GM21390 (cell line): Measurements from ENCODE around the gene B4GALT3.

ENCODE experiments used
- ATAC-seq: cut with Tn5 transposase; IDR thresholded peaks from one replicate; pipeline ENCODE4 v1.9.1; 2021; ENCODE audit not compliant: unreplicated experiment

The B4GALT3 gene

GRCh38 chr1:161206411-161207140, 29.3 kb upstream of the B4GALT3 start:
- no peak for ATAC-seq

- peak; percentile 98 for ATAC-seq
Measured at GRCh38 chr1:161201836-161202712, 24.8 kb upstream of the B4GALT3 start, which contains the start of gene NDUFS2. TSS of gene NDUFS2 (plus strand) at chr1:161202367. CDS start at chr1:161202386, 19 bp downstream.

- no peak for ATAC-seq
Measured at GRCh38 chr1:161200992-161201835, 23.9 kb upstream of the B4GALT3 start.

- no peak for ATAC-seq
Measured at GRCh38 chr1:161200421-161200991, 23.2 kb upstream of the B4GALT3 start.

- ATAC-seq: no peak
Measured at GRCh38 chr1:161199506-161200139, 22.3 kb upstream of the B4GALT3 start.

- ATAC-seq: no peak
Measured at GRCh38 chr1:161198897-161199431, 21.7 kb upstream of the B4GALT3 start, which contains the start of gene ADAMTS4. TSS of gene ADAMTS4 (minus strand) at chr1:161199054. CDS start at chr1:161198627, 427 bp downstream.

- no peak for ATAC-seq
Measured at GRCh38 chr1:161198194-161198896, 21.0 kb upstream of the B4GALT3 start.

GRCh38 chr1:161197560-161198193, 20.4 kb upstream of the B4GALT3 start:
- no peak for ATAC-seq

GRCh38 chr1:161196521-161197451, 19.5 kb upstream of the B4GALT3 start:
- no peak for ATAC-seq

GRCh38 chr1:161196111-161196510, 18.8 kb upstream of the B4GALT3 start:
- ATAC-seq: no peak

GRCh38 chr1:161195171-161195570, 17.9 kb upstream of the B4GALT3 start:
- ATAC-seq: peak; percentile 53

GRCh38 chr1:161193561-161194235, 16.4 kb upstream of the B4GALT3 start:
- no peak for ATAC-seq

- peak; percentile 60 for ATAC-seq
Measured at GRCh38 chr1:161192476-161193465, 15.5 kb upstream of the B4GALT3 start.

- ATAC-seq: no peak
Measured at GRCh38 chr1:161191971-161192370, 14.7 kb upstream of the B4GALT3 start.

- no peak for ATAC-seq
Measured at GRCh38 chr1:161190962-161191521, 13.7 kb upstream of the B4GALT3 start.

- ATAC-seq: no peak
Measured at GRCh38 chr1:161189036-161189435, 11.7 kb upstream of the B4GALT3 start.
